ENCODE results near the gene PTX4.
A peak's percentile ranks its signal among the peaks of the same experiment; 100 is the strongest.

The PTX4 gene

DNA sequence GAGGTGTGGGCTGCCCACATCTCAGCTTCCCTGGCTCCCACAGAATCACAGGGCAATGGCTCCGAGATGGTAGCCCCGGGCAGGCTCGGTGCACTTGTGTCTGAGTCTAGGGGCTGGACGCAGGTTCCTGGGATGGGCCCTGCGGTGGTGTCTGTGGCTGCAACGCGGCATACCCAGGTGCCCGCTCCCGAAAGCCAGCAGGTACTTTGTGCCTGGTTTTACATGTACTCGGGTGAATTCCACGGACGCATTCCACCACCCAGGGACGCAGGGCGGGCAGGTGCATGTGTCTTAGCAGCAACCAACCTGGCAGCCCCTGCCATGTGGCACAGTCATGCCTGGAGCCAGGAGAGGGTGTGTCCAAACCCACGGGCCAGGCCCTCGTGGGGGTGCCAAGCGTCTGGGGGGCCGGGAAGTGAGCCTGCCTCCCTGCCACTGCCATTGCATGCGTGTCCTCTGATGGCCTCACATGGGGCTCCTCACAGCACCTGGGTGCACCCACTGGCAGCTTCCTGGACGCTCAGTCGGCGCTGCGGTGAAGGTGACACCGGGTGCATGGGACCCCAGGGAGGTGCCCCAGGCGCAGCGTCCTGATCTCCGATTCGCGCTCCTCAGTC, 40.3 kb upstream of the PTX4 start:
- H3K27me3 Mint-ChIP-seq: no peaks in the 10 kb centered on the region
- H3K4me1 Mint-ChIP-seq (ENCODE audit: low read depth): peaks cover 9% of the 10 kb centered on the region
- H3K9me3 Mint-ChIP-seq: no peaks in the 10 kb centered on the region
- no peaks in the 10 kb centered on the region for H3K36me3 Mint-ChIP-seq (ENCODE audit: low read depth)
- H3K27ac Mint-ChIP-seq: no peak overlapping the region
- no peak overlapping the region for H3K4me3 Mint-ChIP-seq

DNA sequence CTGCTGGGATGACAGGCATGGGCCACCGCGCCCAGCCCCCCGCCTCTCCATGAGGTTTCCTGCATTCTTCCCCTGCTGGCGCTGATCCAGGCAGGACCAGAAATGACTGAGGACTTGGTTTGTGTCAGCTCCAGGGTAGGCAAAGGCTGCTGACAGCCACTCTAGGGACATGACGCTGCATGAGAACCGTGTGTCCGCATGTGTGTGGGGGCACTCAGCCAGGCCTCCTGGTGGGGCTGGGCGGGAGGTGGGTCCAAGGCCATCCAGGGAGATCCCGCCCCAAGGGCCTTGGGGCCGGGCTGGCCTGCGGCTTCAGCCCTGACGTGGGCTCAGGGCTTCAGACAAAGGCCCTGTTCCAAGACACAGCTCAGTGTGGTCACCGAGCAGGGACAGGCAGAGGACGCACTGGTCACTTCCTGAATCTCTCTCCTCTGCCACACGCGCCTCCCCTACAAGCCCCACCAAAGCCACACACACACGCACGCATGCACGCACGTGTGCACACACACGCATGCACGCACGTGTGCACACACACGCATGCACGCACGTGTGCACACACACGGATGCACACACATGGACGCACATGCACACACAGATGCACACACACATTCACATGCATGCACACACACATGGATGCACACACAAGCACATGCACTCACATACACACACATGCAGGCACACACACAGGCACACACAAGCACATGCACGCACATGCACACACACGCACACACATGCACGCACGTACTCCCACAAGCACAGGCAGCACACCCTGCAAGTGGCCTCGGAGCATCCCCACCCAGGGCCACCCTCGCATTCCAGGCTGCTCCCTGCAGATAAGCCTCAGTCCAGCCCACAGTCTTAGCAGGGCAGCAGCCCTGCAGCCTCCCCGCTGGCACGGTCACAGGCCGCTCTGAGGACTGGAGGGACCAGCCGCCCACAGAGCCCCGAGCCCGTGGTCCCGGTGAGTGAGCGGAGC, 39.4 kb upstream of the PTX4 start:
- no peak overlapping the region for H3K4me3 Mint-ChIP-seq
- no peaks in the 10 kb centered on the region for H3K27me3 Mint-ChIP-seq
- H3K27ac Mint-ChIP-seq: peak overlapping the region; percentile 38
- H3K4me1 Mint-ChIP-seq (ENCODE audit: low read depth): peaks cover 9% of the 10 kb centered on the region
- H3K9me3 Mint-ChIP-seq: no peaks in the 10 kb centered on the region
- H3K36me3 Mint-ChIP-seq (ENCODE audit: low read depth): no peaks in the 10 kb centered on the region

DNA sequence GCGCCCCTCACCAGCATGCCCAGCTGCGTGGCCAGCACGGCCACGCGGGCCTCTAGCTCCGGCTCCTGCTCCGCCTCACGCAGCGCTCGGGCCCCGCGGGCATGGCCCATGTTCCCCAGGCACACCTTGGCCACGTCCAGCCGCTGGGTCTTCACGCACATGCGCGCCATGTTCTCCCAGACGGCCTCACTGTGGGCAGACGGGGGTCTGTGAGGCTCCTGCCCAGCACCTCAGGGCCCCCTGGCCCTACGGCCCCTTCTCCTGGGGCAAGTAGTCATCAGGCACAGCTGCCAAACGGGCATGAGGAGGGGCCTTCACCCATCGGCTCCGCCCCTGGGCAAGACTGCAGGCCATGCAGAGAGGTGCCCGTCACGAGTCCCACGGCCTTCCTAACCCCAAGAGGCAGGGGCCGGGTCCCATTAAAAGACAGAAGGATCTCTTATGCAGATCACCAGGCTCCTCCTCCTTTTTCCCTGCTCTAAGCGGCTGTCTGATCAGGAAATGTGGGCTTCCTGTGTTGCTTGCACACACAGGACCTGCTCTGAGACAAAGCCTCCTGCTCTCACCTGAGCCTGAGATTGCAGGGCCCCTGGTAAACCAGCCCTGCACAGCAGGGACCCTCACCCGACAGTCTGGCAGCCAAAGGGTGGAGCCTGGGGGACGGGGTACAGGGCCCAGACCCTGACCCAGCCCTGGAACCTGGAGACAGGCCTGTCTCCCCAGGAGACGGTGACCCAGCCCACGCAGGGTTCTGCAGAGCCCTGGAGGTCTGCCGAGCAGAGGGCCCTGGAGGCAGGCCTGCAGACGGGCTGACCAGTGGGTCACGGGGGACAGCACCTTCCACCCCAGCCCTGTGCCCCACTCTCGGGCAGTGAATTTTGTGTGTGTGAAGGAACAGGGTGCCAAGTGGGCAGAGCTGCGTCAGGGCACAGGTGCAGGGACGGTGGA, 38.1 kb upstream of the PTX4 start:
- Mint-ChIP-seq H3K27me3 (no peaks in the 10 kb centered on the region), H3K9me3 (no peaks in the 10 kb centered on the region), H3K27ac (no peak overlapping the region), H3K4me1 (ENCODE audit: low read depth) (peaks cover 9% of the 10 kb centered on the region), H3K4me3 (peak overlapping the region; percentile 32), H3K36me3 (ENCODE audit: low read depth) (no peaks in the 10 kb centered on the region)

- H3K27me3 Mint-ChIP-seq: no peaks in the 10 kb centered on the region
- peaks cover 9% of the 10 kb centered on the region for H3K4me1 Mint-ChIP-seq (ENCODE audit: low read depth)
- peak overlapping the region; percentile 72 for H3K27ac Mint-ChIP-seq
- H3K36me3 Mint-ChIP-seq (ENCODE audit: low read depth): no peaks in the 10 kb centered on the region
- peak overlapping the region; percentile 53 for H3K4me3 Mint-ChIP-seq
- no peaks in the 10 kb centered on the region for H3K9me3 Mint-ChIP-seq
These were observed 37.3 kb upstream of the PTX4 start for GRCh38 chr16:1525871-1526607.

- H3K9me3 Mint-ChIP-seq: no peaks in the 10 kb centered on the region
- H3K4me1 Mint-ChIP-seq (ENCODE audit: low read depth): peaks cover 9% of the 10 kb centered on the region
- H3K27ac Mint-ChIP-seq: no peak overlapping the region
- no peaks in the 10 kb centered on the region for H3K36me3 Mint-ChIP-seq (ENCODE audit: low read depth)
- H3K4me3 Mint-ChIP-seq: no peak overlapping the region
- no peaks in the 10 kb centered on the region for H3K27me3 Mint-ChIP-seq
These were observed 35.6 kb upstream of the PTX4 start for GRCh38 chr16:1524366-1524765.

DNA sequence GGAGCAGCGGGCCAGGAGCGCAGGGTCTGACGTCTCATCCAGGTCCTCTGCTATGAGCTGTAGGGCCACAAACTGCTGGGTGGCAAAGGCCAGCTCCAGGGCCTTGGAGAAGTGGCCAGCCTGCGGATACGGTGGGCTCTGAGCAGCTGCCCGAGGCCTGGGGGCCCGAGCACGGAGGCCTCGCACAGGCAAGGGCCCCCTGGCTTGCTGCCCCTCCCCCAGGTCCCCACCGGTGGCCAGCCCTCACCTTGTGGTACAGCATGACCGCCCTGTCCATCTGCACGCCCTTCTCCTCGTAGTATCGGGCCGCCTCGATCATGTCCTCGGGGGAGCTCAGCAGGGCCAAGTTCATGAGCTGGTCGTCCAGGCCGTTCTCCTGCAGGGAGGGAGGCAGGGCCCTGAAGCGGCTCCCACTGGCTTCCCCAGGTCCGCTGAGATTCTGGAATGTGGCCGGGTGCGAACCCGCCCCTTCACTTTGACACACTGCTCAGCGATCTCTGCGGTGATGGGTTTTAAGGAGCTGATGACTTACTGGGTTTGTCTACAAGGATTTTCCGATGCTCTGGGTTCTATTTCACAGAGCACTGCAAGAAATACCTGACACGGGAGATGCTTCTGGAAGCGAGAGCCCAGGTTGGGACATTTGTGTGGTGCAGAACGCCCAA, 35.0 kb upstream of the PTX4 start:
- Mint-ChIP-seq H3K4me1 (ENCODE audit: low read depth) (peaks cover 9% of the 10 kb centered on the region), H3K27ac (no peak overlapping the region), H3K36me3 (ENCODE audit: low read depth) (no peaks in the 10 kb centered on the region), H3K27me3 (no peaks in the 10 kb centered on the region), H3K9me3 (no peaks in the 10 kb centered on the region), H3K4me3 (no peak overlapping the region)

- H3K27ac Mint-ChIP-seq: no peak overlapping the region
- H3K4me1 Mint-ChIP-seq (ENCODE audit: low read depth): no peaks in the 10 kb centered on the region
- no peaks in the 10 kb centered on the region for H3K36me3 Mint-ChIP-seq (ENCODE audit: low read depth)
- no peaks in the 10 kb centered on the region for H3K9me3 Mint-ChIP-seq
- H3K27me3 Mint-ChIP-seq: no peaks in the 10 kb centered on the region
- no peak overlapping the region for H3K4me3 Mint-ChIP-seq
These were observed 31.7 kb upstream of the PTX4 start for GRCh38 chr16:1520461-1520860.

- H3K36me3 Mint-ChIP-seq (ENCODE audit: low read depth): peaks cover 3% of the 10 kb centered on the region
- H3K4me3 Mint-ChIP-seq: no peak overlapping the region
- H3K4me1 Mint-ChIP-seq (ENCODE audit: low read depth): no peaks in the 10 kb centered on the region
- no peaks in the 10 kb centered on the region for H3K9me3 Mint-ChIP-seq
- H3K27me3 Mint-ChIP-seq: no peaks in the 10 kb centered on the region
- H3K27ac Mint-ChIP-seq: no peak overlapping the region
These were observed 31.1 kb upstream of the PTX4 start for GRCh38 chr16:1519831-1520230.

DNA sequence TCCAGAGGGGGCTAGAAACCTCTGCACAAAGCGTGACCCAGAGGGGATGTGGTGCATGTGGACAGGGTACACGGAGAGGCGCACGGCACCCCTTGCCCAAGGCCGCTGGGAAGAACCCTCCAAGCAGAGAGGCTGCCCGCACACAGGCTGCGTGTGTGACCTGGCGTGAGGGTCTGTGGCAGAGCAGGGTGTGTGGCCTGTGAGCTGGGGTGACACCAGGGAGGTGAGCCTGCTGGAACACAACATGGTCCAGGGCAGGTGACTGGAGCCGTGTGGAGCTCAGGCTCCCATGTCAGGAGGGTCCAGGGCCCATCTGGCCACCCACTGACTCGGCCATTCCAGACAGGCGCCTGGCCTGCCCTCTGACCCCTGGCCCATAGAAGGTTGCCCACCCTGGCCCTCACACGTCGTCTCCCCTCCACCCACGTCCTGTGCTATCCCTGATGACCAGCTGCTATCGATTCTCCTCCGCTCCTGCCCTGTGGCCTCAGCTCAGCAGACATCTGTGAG, 29.9 kb upstream of the PTX4 start:
- Mint-ChIP-seq H3K4me3 (no peak overlapping the region), H3K27me3 (no peaks in the 10 kb centered on the region), H3K4me1 (ENCODE audit: low read depth) (no peaks in the 10 kb centered on the region), H3K9me3 (no peaks in the 10 kb centered on the region), H3K27ac (no peak overlapping the region), H3K36me3 (ENCODE audit: low read depth) (peaks cover 3% of the 10 kb centered on the region)

DNA sequence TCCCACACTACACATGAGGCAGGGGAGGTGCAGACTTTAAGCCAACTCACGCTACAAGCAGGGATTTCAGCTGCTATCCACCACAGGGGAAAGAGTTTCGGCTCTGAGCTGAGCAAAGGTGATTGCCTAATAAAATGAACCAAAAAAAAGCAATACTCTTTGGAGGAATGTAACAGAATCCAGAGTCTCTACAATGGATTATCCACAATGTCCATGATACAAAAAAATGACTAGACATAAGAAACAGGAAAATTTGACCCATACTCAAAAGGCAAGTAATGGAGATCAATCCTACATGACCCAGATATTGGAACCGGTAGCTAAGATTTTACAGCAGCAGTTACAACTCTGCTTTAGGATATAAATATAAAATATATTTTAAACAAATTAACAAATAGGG, 25.8 kb upstream of the PTX4 start:
- H3K36me3 Mint-ChIP-seq (ENCODE audit: low read depth): peaks cover 10% of the 10 kb centered on the region
- H3K27ac Mint-ChIP-seq: no peak overlapping the region
- no peaks in the 10 kb centered on the region for H3K9me3 Mint-ChIP-seq
- H3K27me3 Mint-ChIP-seq: no peaks in the 10 kb centered on the region
- no peaks in the 10 kb centered on the region for H3K4me1 Mint-ChIP-seq (ENCODE audit: low read depth)
- H3K4me3 Mint-ChIP-seq: no peak overlapping the region

GRCh38 chr16:1512774-1513173, 24.0 kb upstream of the PTX4 start:
- H3K27me3 Mint-ChIP-seq: no peaks in the 10 kb centered on the region
- H3K36me3 Mint-ChIP-seq (ENCODE audit: low read depth): peaks cover 12% of the 10 kb centered on the region
- no peaks in the 10 kb centered on the region for H3K9me3 Mint-ChIP-seq
- H3K4me3 Mint-ChIP-seq: no peak overlapping the region
- H3K27ac Mint-ChIP-seq: no peak overlapping the region
- H3K4me1 Mint-ChIP-seq (ENCODE audit: low read depth): no peaks in the 10 kb centered on the region

DNA sequence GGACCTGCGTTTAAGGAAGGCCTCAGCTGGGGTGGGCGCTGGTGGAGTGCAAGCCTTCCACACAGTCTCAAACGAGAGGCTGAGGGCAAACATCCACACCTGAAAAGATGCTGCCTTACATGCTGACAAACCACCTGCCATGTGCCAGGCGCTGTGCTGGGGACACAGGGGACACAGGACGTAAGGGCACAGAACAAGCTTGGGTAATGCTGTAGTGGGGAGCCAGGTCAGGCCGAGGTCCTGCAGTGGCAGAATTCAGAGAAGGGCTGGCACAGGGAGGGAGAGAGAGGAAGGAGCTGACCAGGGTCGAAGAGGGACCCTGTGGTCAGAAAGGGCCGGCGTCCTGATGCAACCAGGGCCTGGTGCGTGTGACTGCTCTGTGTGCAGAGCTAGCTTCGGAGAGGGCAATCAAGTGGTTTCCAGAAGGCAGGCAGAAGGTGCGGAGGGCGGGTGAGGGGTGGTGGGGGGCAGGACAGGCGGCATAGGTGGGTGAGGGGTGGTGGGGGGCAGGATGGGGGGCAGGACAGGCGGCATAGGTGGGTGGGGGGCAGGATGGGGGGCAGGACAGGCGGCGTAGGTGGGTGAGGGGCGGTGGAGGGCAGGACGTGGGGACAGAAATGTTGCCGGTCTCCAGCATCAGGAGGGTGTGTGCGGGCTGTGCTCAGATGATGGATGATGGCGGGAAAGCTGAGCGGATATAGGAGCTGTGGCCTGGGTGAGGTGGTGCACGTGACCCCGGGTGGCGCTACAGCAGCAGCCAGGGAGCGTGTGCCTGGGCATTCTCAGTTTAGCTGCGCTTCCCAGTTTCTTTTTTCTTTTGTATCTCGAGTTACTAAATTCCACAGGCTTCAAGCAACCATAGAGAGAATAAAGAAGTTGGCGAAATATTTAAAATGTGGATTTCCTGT, 23.2 kb upstream of the PTX4 start:
- Mint-ChIP-seq H3K27me3 (no peaks in the 10 kb centered on the region), H3K4me3 (no peak overlapping the region), H3K9me3 (no peaks in the 10 kb centered on the region), H3K4me1 (ENCODE audit: low read depth) (no peaks in the 10 kb centered on the region), H3K36me3 (ENCODE audit: low read depth) (peaks cover 17% of the 10 kb centered on the region), H3K27ac (no peak overlapping the region)

DNA sequence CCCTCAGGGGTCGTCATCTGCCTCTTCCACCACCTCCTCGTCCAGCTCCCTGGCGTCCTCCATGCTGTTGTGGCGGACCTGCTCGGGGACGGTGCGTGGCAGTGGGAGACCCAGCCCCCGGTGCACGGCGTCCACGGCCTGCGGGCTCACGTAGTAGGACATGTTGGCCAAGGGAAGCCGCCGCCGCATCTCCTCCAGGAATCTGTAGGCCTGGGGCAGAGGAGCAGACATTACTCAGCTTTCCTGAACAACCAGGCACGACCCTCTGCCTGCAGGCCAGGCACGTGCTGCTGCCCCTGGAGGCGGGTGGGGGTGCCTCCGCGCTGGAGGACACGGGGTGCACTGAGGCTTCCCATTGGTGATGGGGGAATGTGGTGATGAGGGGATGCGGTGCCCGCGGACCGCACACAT, 22.2 kb upstream of the PTX4 start:
- Mint-ChIP-seq H3K4me1 (ENCODE audit: low read depth) (no peaks in the 10 kb centered on the region), H3K27me3 (no peaks in the 10 kb centered on the region), H3K9me3 (no peaks in the 10 kb centered on the region), H3K36me3 (ENCODE audit: low read depth) (peaks cover 17% of the 10 kb centered on the region), H3K4me3 (no peak overlapping the region), H3K27ac (no peak overlapping the region)
